HepG2 (cell line): ENCODE data around the gene NDN. TPM values are rescaled to one million over a fixed set of nuclear protein-coding genes. Genes with fewer than 3 reads are reported as not detected.

ENCODE experiments used
- ATAC-seq: fragments of 200-7000 bp; cut with Tn5 transposase; 3 replicates; pipeline ENCODE4 v1.9.1; 2020; ENCODE audit warnings: mild to moderate bottlenecking, moderate library complexity
- BruUV-seq: library from RNA; stranded (reverse); fragments of 400-500 nt; replicated peaks from 2 replicates; lab custom pipeline; 2021; lab: Mats Ljungman, UMichigan
- CTCF ChIA-PET: fragments of 300-600 bp; formaldehyde crosslinking; extraction: SDS; loops from one replicate; lab custom pipeline; 2021; ENCODE audit warnings: low total read pairs, inconsistent platforms, low intra/inter-chr PET ratio; lab: Yijun Ruan, JAX
- POLR2A ChIA-PET: fragments of 350-600 bp; sonication (Branson Sonifier 250); formaldehyde crosslinking; loops from one replicate; lab custom pipeline; 2020; ENCODE audit warnings: antibody characterized with exemption, inconsistent platforms; lab: Yijun Ruan, JAX
- DNase-seq: peaks from one replicate; pipeline ENCODE4 v3.0.0-alpha.2; 2015; ENCODE audit warnings: low spot score
- FAIRE-seq: peaks from 3 replicates; lab custom pipeline; 2011; peaks lifted over from hg19 to GRCh38; lab: Jason Lieb, UNC
- H2AFZ ChIP-seq: one replicate; pipeline ENCODE4 v1.6.1; 2011; ENCODE audit warnings: low read length, inconsistent platforms
- H3K27ac ChIP-seq: fragments of 300-600 bp; 3 replicates; pipeline ENCODE4 v1.8.0; 2011; ENCODE audit warnings: mixed run types, mild to moderate bottlenecking, mixed read lengths, low read length, inconsistent platforms; ENCODE audit not compliant: insufficient read depth; ENCODE audit errors: extremely low read length
- H3K27me3 ChIP-seq, 2 experiments: fragments of 200-600 bp in 1 of 2; 2 replicates in 1 of 2; 3 replicates in 1 of 2; pipeline versions ENCODE4 v1.6.0 to v1.8.0; 2011; ENCODE audit warnings: low read length in 2 of 2, mild to moderate bottlenecking in 2 of 2, moderate library complexity in 2 of 2, inconsistent platforms in 1 of 2; ENCODE audit not compliant: insufficient read depth in 2 of 2, control insufficient read depth in 1 of 2
- H3K36me3 ChIP-seq, 2 experiments: fragments of 200-600 bp in 1 of 2; replicated peaks in 1 of 2; 2 replicates in 1 of 2; 3 replicates in 1 of 2; pipeline versions ENCODE4 v1.5.1 to v1.8.0; 2011; ENCODE audit warnings: low read length in 2 of 2, inconsistent platforms in 1 of 2; ENCODE audit not compliant: insufficient read depth in 2 of 2, control insufficient read depth in 1 of 2
- H3K4me1 ChIP-seq: 2 replicates; pipeline ENCODE4 v1.5.1; 2012; ENCODE audit warnings: low read length, inconsistent platforms; ENCODE audit not compliant: insufficient read depth
- H3K4me2 ChIP-seq: 2 replicates; pipeline ENCODE4 v1.6.0; 2011; ENCODE audit warnings: low read depth, low read length, inconsistent platforms
- H3K4me3 ChIP-seq, 3 experiments: fragments of 200-600 bp in 1 of 3; sonication (generic), shearing (Covaris generic) in 1 of 3; replicated peaks in 1 of 3; 2 replicates each; pipeline ENCODE4 v1.5.1; 2011 to 2016; ENCODE audit warnings: low read length in 3 of 3, inconsistent platforms in 2 of 3, low read depth in 2 of 3, mild to moderate bottlenecking in 2 of 3, control low read depth in 1 of 3, mixed read lengths in 1 of 3; ENCODE audit not compliant: insufficient read depth in 1 of 3
- H3K79me2 ChIP-seq: one replicate; pipeline ENCODE4 v1.6.1; 2011; ENCODE audit warnings: low read length, inconsistent platforms; ENCODE audit not compliant: insufficient read depth
- H3K9ac ChIP-seq: 2 replicates; pipeline ENCODE4 v1.6.0; 2011; ENCODE audit warnings: mild to moderate bottlenecking, low read depth, low read length, inconsistent platforms; ENCODE audit not compliant: insufficient read depth
- H3K9me3 ChIP-seq: 2 replicates; pipeline ENCODE4 v1.5.1; 2012; ENCODE audit warnings: mild to moderate bottlenecking, low read length
- H4K20me1 ChIP-seq: 2 replicates; pipeline ENCODE4 v1.6.0; 2011; ENCODE audit warnings: inconsistent platforms, mild to moderate bottlenecking, low read length, moderate library complexity; ENCODE audit not compliant: insufficient read depth
- ASH2L ChIP-seq: fragments of 300-600, 200-600 bp; sonication (generic); IDR thresholded peaks from 2 replicates; pipeline ENCODE4 v1.7.0; 2017; ENCODE audit warnings: low read depth, mild to moderate bottlenecking, moderate library complexity, mixed read lengths, low read length; ENCODE audit not compliant: insufficient read length
- KLF16 ChIP-seq, 2 experiments: sonication (generic) in 1 of 2; formaldehyde crosslinking in 1 of 2; IDR thresholded peaks; 2 replicates each; pipeline versions ENCODE4 v1.6.1 to v1.8.0; 2016 to 2023; ENCODE audit warnings: missing genetic modification reagents in 2 of 2, missing compliant biosample characterization in 1 of 2
- NCOA1 ChIP-seq: sonication (generic); formaldehyde crosslinking; IDR thresholded peaks from 2 replicates; pipeline ENCODE4 v1.9.0; 2021; ENCODE audit warnings: missing genetic modification reagents
- REXO4 ChIP-seq: sonication (generic); formaldehyde crosslinking; IDR thresholded peaks from 2 replicates; pipeline ENCODE4 v1.8.0; 2022; ENCODE audit warnings: missing genetic modification reagents, mild to moderate bottlenecking, borderline replicate concordance
- TSC22D2 ChIP-seq: sonication (generic); formaldehyde crosslinking; IDR thresholded peaks from 2 replicates; pipeline ENCODE4 v1.5.1; 2020; ENCODE audit warnings: missing genetic modification reagents, mild to moderate bottlenecking, borderline replicate concordance
- ZFP36L2 ChIP-seq: sonication (generic); formaldehyde crosslinking; IDR thresholded peaks from 2 replicates; pipeline ENCODE4 v1.4.0; 2020; ENCODE audit warnings: missing genetic modification reagents
- ZNF292 ChIP-seq: sonication (generic); formaldehyde crosslinking; IDR thresholded peaks from 2 replicates; pipeline ENCODE4 v1.8.1; 2022; ENCODE audit warnings: mild to moderate bottlenecking, low read depth, missing genetic modification reagents, borderline replicate concordance
- ZNF343 ChIP-seq: sonication (generic); formaldehyde crosslinking; IDR thresholded peaks from 2 replicates; pipeline ENCODE4 v1.4.0; 2020; ENCODE audit warnings: mild to moderate bottlenecking, missing genetic modification reagents
- ZNF530 ChIP-seq: sonication (generic); formaldehyde crosslinking; IDR thresholded peaks from 2 replicates; pipeline ENCODE4 v1.5.0; 2020; ENCODE audit warnings: low read depth, mild to moderate bottlenecking, missing genetic modification reagents
- WGBS: methylation state at CpG from one replicate; pipeline ENCODE4 v1.1.6; 2017; ENCODE audit warnings: low lambda C conversion rate; 5-methylcytosine and 5-hydroxymethylcytosine counted together
- in situ Hi-C: cut with HindIII; loops from 2 replicates; pipeline ENCODE4 v1.10.0; 2017; ENCODE audit warnings: low pct_unique_long_range_greater_than_20kb; ENCODE audit not compliant: extremely low pct_ligation_motif_present
- intact Hi-C: fragments of 100-400 bp; cut with micrococcal nuclease; formaldehyde crosslinking; loops from one replicate; pipeline ENCODE4 v1.10.0; 2022; ENCODE audit not compliant: unreplicated experiment
- polyA plus RNA-seq, 8 experiments: library from polyadenylated mRNA; depleted of rRNA in 3 of 8; stranded (reverse) in 7 of 8; unstranded in 1 of 8; fragments of >200 nt; fragmentation: Illumina TruSeq in 4 of 8; extraction: Trizol in 4 of 8; gene quantifications; 2 replicates each; pipeline versions ENCODE4 v1.2.1 to v1.2.3, GENCODE V29; 2011 to 2016; ENCODE audit warnings: low read depth in 4 of 8, missing spikeins in 1 of 8, mixed read lengths in 1 of 8; ENCODE audit not compliant: insufficient read depth in 1 of 8
- total RNA-seq, 5 experiments: library from RNA; depleted of rRNA; stranded (reverse); fragments of >200 nt; fragmentation: Illumina TruSeq; extraction: Trizol; gene quantifications; 2 replicates each; pipeline ENCODE4 v1.2.3, GENCODE V29; 2016; ENCODE audit warnings: low read depth in 1 of 5
- TF ChIP-seq, protein P1 (sequence below): sonication (generic); formaldehyde crosslinking; IDR thresholded peaks from 2 replicates; pipeline ENCODE4 v1.9.0; 2021; ENCODE audit warnings: missing genetic modification reagents, mild to moderate bottlenecking, borderline replicate concordance
- TF ChIP-seq, protein P2 (sequence below): sonication (generic); formaldehyde crosslinking; IDR thresholded peaks from 2 replicates; pipeline ENCODE4 v1.4.0; 2020; ENCODE audit warnings: missing genetic modification reagents; ENCODE audit errors: not compliant biosample characterization
- TF ChIP-seq, protein P3 (sequence below): sonication (generic); formaldehyde crosslinking; IDR thresholded peaks from 2 replicates; pipeline ENCODE4 v1.4.0; 2020; ENCODE audit warnings: mild to moderate bottlenecking, low read depth, missing genetic modification reagents

The NDN gene
- total and polyA plus RNA-seq, 2 of the 13 experiments (the other 11 are each of a cell fraction or from before 2014, with no cell fraction given): 0.03 TPM; not detected in 1

DNA sequence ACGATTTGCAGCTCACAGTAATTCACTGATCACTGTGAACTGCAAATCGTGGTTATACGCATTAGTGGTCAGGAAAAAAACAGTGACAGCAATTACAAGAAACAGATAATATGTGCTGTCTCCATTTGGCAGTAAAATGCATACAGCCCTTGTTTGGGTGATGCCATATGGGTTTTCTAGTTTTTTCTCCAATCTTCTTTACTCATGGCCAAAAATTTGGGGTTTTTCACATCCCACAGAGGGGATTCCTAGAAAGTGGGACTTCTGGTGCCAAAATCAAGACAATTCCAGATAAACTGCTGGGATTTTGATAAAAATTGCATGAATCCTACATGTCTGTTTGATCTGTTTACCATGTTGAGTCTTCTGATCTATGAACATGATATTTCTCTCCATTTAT, 15.6 kb downstream of the NDN start:
- POLR2A ChIA-PET: no interaction called here

More for the DNA sequence above, 15.6 kb downstream of the NDN start:
- Histone ChIP-seq H3K4me1 (0 out of 2 replicates have a peak, but pooled peaks cover 8% of the 10 kb centered on the region), H3K36me3 (no peaks in the 10 kb centered on the region), H3K4me2 (no peak overlapping the region), H3K9ac (no peak overlapping the region), H3K79me2 (no peaks in the 10 kb centered on the region), H3K27ac (no peak overlapping the region), H3K9me3 (no peaks in the 10 kb centered on the region), H3K27me3 (no peaks in the 10 kb centered on the region), H2AFZ (no peak overlapping the region), H4K20me1 (no peaks in the 10 kb centered on the region), H3K4me3 (no peak overlapping the region)
- FAIRE-seq: no peak
- no peak for ATAC-seq
- intact Hi-C loops (loop anchor here (5.0 kb wide), 1 partner anchor 41 kb away; no protein-coding TSS in a partner anchor), in situ Hi-C loops (no loop called here)
- BruUV-seq: no TSS peak
- 8% methylated on average over 3 of the region's 3 CpGs for WGBS
- CTCF ChIA-PET: no interaction called here
- no peak for TF ChIP-seq ASH2L
- no peak for TF ChIP-seq ZFP36L2
- TF ChIP-seq ZNF292 (CRISPR knock-in tag): no peak
- TF ChIP-seq ZNF343 (CRISPR knock-in tag): no peak
- no peak for TF ChIP-seq TSC22D2 (CRISPR knock-in tag)
- TF ChIP-seq, protein P1, sequence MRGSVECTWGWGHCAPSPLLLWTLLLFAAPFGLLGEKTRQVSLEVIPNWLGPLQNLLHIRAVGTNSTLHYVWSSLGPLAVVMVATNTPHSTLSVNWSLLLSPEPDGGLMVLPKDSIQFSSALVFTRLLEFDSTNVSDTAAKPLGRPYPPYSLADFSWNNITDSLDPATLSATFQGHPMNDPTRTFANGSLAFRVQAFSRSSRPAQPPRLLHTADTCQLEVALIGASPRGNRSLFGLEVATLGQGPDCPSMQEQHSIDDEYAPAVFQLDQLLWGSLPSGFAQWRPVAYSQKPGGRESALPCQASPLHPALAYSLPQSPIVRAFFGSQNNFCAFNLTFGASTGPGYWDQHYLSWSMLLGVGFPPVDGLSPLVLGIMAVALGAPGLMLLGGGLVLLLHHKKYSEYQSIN (CRISPR knock-in tag): no peak
- TF ChIP-seq, protein P2, sequence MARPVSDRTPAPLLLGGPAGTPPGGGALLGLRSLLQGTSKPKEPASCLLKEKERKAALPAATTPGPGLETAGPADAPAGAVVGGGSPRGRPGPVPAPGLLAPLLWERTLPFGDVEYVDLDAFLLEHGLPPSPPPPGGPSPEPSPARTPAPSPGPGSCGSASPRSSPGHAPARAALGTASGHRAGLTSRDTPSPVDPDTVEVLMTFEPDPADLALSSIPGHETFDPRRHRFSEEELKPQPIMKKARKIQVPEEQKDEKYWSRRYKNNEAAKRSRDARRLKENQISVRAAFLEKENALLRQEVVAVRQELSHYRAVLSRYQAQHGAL: no peak
- no peak for TF ChIP-seq NCOA1
- no peak for TF ChIP-seq REXO4 (CRISPR knock-in tag)
- TF ChIP-seq KLF16 (CRISPR knock-in tag; IDR thresholded peaks at IDR 0.05): no peak
- TF ChIP-seq ZNF530 (CRISPR knock-in tag): no peak
- TF ChIP-seq, protein P3, sequence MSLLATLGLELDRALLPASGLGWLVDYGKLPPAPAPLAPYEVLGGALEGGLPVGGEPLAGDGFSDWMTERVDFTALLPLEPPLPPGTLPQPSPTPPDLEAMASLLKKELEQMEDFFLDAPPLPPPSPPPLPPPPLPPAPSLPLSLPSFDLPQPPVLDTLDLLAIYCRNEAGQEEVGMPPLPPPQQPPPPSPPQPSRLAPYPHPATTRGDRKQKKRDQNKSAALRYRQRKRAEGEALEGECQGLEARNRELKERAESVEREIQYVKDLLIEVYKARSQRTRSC (CRISPR knock-in tag): no peak
- no peak for DNase-seq
